Natural killer cell (primary cell): Measurements from ENCODE around the gene B4GALT1. TPM values are rescaled to one million over a fixed set of nuclear protein-coding genes. Genes with fewer than 3 reads are reported as not detected.

ENCODE experiments used
- ATAC-seq, 3 donors: fragments of 150-1000 bp in 2 of 3; fragments of 200-7000 bp in 1 of 3; cut with Tn5 transposase; 1 replicate in 1 of 3; 2 replicates in 2 of 3; pipeline ENCODE4 v1.10.0; 2021; ENCODE audit warnings: mild to moderate bottlenecking in 2 of 3, moderate library complexity in 2 of 3
- DNase-seq, 2 donors: peaks; one replicate each; pipeline versions ENCODE4 v3.0.0 to v3.0.0-alpha.2; 2013 to 2021; ENCODE audit warnings: mixed read lengths in 1 of 2
- H3K27ac ChIP-seq: one replicate; pipeline ENCODE4 v1.5.1; 2013; ENCODE audit warnings: mild to moderate bottlenecking, low read length
- H3K27me3 ChIP-seq: one replicate; pipeline ENCODE4 v1.6.1; 2013; ENCODE audit warnings: low read length; ENCODE audit not compliant: control insufficient read depth, insufficient read depth
- H3K36me3 ChIP-seq: one replicate; pipeline ENCODE4 v1.6.1; 2013; ENCODE audit warnings: low read length; ENCODE audit not compliant: control insufficient read depth, insufficient read depth
- H3K4me1 ChIP-seq: one replicate; pipeline ENCODE4 v1.6.1; 2013; ENCODE audit warnings: low read length; ENCODE audit not compliant: control insufficient read depth, insufficient read depth
- H3K4me3 ChIP-seq: one replicate; pipeline ENCODE4 v1.5.1; 2013; ENCODE audit warnings: low read length
- H3K9me3 ChIP-seq: one replicate; pipeline ENCODE4 v1.6.1; 2013; ENCODE audit warnings: low read length; ENCODE audit not compliant: control insufficient read depth, insufficient read depth
- H3K27ac Mint-ChIP-seq, 2 donors: one replicate each; pipeline ENCODE4 v1.8.0; 2022; ENCODE audit warnings: mild to moderate bottlenecking in 2 of 2, mixed read lengths in 2 of 2, moderate library complexity in 1 of 2
- H3K27me3 Mint-ChIP-seq, 2 donors: one replicate each; pipeline ENCODE4 v1.8.0; 2022; ENCODE audit warnings: low read depth in 2 of 2, mixed read lengths in 2 of 2
- H3K36me3 Mint-ChIP-seq: one replicate; pipeline ENCODE4 v1.8.0; 2022; ENCODE audit warnings: mixed read lengths
- H3K4me1 Mint-ChIP-seq, 2 donors: one replicate each; pipeline ENCODE4 v1.8.0; 2022; ENCODE audit warnings: mixed read lengths in 2 of 2
- H3K4me3 Mint-ChIP-seq: one replicate; pipeline ENCODE4 v1.8.0; 2022; ENCODE audit warnings: mild to moderate bottlenecking, moderate library complexity, mixed read lengths
- H3K9me3 Mint-ChIP-seq, 2 donors: one replicate each; pipeline ENCODE4 v1.8.0; 2022; ENCODE audit warnings: mixed read lengths in 2 of 2
- WGBS: methylation state at CpG from one replicate; pipeline ENCODE4 v1.1.7; 2013; ENCODE audit warnings: missing lambda C conversion rate; ENCODE audit not compliant: insufficient coverage; 5-methylcytosine and 5-hydroxymethylcytosine counted together
- intact Hi-C: fragments of 100-400 bp; cut with micrococcal nuclease; formaldehyde crosslinking; loops from one replicate; pipeline ENCODE4 v1.14.2; 2022
- total RNA-seq, 4 donors: library from RNA; stranded (reverse); fragments of 120-200 nt in 1 of 4; gene quantifications; one replicate each; pipeline versions ENCODE4 v1.2.3 to v1.2.4, GENCODE V29; 2013 to 2022
- TF ChIP-seq, protein P1 (sequence below): fragments of 200-600 bp; IDR thresholded peaks from one replicate; pipeline ENCODE4 v1.8.0; 2022; ENCODE audit warnings: antibody characterized with exemption

The B4GALT1 gene
- total RNA-seq, 3 donors from 2014 or later (not counting 1 experiment from before 2014, with no cell fraction given): 122 to 143 (median 128) TPM

DNA sequence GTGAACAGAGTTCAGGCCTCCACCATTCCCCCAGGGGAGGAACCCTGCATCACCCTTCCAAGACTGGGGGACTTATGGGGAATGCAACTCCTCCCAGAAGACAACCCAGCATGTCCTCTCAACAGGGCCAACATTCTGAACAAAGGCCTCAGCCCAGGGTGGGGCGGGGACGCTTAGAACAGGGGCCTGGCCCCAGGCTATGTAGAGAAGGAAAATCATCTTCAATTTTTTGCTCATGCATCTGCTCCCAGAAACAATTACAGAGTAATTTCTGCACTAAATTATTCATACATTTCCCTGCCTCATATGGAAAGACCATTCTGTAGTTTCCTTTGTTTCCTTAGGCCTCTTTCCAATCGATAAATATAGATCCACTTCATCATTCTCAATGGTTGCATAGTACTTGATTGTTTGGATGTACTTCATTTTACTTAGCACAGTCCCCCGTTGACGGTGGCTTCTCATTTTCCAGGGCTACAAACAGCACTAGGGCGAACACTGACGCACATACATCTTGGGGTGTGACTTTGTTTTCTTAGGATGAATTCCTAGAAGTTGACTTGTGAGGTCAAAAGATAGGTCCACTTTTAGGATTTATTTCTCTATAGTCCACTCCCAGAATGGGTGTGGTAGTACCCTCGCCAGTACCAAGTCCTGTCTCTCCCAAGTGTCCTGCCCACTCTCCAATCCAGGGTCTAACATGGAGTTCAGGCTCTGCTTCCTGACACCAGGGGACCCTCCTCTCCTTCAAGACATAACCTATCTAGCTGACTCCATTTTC lies 63.4 kb downstream of the B4GALT1 start:
- no peaks in the 10 kb centered on the region for H3K36me3 ChIP-seq
- intact Hi-C loops: no loop called here
- H3K4me3 ChIP-seq: no peak overlapping the region
- no peak for ATAC-seq
- H3K27me3 ChIP-seq: no peaks in the 10 kb centered on the region
- 90% methylated on average over 8 of the region's 8 CpGs for WGBS
- Mint-ChIP-seq H3K4me1 (peaks cover 0 to 7% of the 10 kb centered on the region in 2 donors), H3K27me3 (no peaks in the 10 kb centered on the region), H3K36me3 (no peaks in the 10 kb centered on the region), H3K27ac (peak overlapping the region in 1 of 2 donors; percentile 4), H3K9me3 (no peaks in the 10 kb centered on the region), H3K4me3 (no peak overlapping the region)
- no peak overlapping the region for H3K27ac ChIP-seq
- no peak for DNase-seq
- TF ChIP-seq, protein P1, sequence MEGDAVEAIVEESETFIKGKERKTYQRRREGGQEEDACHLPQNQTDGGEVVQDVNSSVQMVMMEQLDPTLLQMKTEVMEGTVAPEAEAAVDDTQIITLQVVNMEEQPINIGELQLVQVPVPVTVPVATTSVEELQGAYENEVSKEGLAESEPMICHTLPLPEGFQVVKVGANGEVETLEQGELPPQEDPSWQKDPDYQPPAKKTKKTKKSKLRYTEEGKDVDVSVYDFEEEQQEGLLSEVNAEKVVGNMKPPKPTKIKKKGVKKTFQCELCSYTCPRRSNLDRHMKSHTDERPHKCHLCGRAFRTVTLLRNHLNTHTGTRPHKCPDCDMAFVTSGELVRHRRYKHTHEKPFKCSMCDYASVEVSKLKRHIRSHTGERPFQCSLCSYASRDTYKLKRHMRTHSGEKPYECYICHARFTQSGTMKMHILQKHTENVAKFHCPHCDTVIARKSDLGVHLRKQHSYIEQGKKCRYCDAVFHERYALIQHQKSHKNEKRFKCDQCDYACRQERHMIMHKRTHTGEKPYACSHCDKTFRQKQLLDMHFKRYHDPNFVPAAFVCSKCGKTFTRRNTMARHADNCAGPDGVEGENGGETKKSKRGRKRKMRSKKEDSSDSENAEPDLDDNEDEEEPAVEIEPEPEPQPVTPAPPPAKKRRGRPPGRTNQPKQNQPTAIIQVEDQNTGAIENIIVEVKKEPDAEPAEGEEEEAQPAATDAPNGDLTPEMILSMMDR: no peak
- no peaks in the 10 kb centered on the region for H3K9me3 ChIP-seq
- no peaks in the 10 kb centered on the region for H3K4me1 ChIP-seq

DNA sequence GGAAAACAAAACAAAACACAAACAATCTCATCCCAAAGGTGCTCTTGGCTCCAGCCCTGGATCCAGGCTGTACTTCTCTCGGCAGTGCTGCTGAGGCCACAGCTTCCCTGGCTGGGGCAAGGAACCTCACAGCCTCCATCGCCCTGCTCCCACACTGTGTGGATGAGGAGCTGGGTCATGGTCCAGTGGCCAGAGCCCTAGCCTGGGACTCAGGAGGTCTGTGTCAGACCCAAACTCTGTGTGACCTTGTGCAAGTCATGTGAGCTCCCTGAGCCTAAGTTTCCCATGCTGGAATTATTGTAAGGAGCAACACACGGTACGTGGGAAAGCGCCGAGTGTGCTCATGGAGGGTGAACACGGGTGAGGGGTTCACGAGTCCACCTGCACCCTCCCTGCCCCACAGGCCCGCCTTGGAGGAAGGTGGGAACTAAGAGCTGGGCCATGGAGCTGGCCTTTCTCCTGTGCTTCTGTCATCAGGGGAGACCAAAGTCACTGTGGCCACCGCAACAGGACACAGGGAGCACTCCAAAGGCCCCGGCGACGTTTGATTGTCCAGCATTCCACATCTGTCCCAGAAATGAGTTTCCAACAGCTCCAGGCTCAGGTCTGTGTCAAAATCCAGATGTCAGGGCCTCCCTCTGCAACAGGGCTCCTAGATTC lies 64.5 kb downstream of the B4GALT1 start:
- ATAC-seq: no peak
- intact Hi-C loops: no loop called here
- no peaks in the 10 kb centered on the region for H3K9me3 Mint-ChIP-seq
- Histone ChIP-seq H3K4me1 (no peaks in the 10 kb centered on the region), H3K27me3 (no peaks in the 10 kb centered on the region), H3K27ac (no peak overlapping the region), H3K9me3 (no peaks in the 10 kb centered on the region), H3K36me3 (no peaks in the 10 kb centered on the region), H3K4me3 (no peak overlapping the region)
- no peak overlapping the region for H3K4me3 Mint-ChIP-seq
- H3K27me3 Mint-ChIP-seq: no peaks in the 10 kb centered on the region
- WGBS: 97% methylated on average over 13 of the region's 13 CpGs
- DNase-seq: no peak
- H3K27ac Mint-ChIP-seq: no peak overlapping the region
- peaks cover 0 to 7% of the 10 kb centered on the region in 2 donors for H3K4me1 Mint-ChIP-seq
- H3K36me3 Mint-ChIP-seq: no peaks in the 10 kb centered on the region
- TF ChIP-seq, protein P1: no peak

DNA sequence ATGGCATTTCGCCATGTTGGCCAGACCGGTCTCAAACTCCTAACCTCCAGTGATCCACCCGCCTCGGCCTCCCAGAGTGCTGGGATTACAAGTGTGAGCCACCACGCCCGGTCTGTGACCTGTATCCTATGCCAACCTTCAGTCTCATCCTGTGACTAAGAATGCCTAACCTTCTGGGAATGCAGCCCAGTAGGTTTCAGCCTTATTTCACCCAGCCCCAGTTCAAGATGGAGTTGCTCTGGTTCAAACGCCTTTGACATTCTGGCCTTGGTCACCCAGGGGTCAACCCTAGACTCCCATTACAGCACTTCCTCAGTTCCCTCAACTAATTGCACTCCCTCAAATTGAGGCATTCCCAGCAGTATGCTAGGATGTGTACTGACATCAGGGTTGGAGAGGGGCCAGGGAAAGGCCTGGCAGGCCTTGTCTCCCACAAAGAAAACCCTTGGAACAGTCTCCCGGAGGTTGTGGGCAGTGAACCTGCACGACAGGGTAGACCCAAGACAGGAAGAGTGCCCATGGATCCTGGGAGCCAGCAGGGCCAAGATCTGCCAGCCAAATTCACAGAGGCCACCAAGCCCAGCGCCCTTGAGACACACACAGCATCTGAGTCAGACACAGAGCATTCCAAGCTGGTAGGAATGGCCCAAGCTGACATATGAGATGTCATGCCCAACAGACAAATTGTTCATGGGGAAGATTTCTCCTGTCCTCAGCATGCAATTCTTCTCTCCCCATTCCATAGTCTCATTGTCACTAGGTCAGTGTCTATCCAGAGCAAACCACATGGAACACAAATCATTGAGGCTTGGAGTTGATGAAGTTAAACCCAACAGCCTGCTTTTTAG lies 65.8 kb downstream of the B4GALT1 start:
- H3K4me1 Mint-ChIP-seq: peaks cover 0 to 4% of the 10 kb centered on the region in 2 donors
- H3K4me3 Mint-ChIP-seq: no peak overlapping the region
- Histone ChIP-seq H3K4me3 (no peak overlapping the region), H3K27me3 (no peaks in the 10 kb centered on the region), H3K36me3 (no peaks in the 10 kb centered on the region), H3K27ac (no peak overlapping the region), H3K4me1 (no peaks in the 10 kb centered on the region), H3K9me3 (no peaks in the 10 kb centered on the region)
- TF ChIP-seq, protein P1: no peak
- no peaks in the 10 kb centered on the region for H3K36me3 Mint-ChIP-seq
- no peak overlapping the region for H3K27ac Mint-ChIP-seq
- no peaks in the 10 kb centered on the region for H3K9me3 Mint-ChIP-seq
- 96% methylated on average over 10 of the region's 10 CpGs for WGBS
- intact Hi-C loops: no loop called here
- ATAC-seq (no peak), DNase-seq (no peak)
- no peaks in the 10 kb centered on the region for H3K27me3 Mint-ChIP-seq
